Neural cell (in vitro differentiated cells): Measurements from ENCODE around the gene KRT86.

ENCODE experiments used
- CTCF ChIP-seq: fragments of 450-650 bp; IDR thresholded peaks from 2 replicates; pipeline ENCODE4 v1.5.1; 2014; ENCODE audit warnings: antibody characterized with exemption, mild to moderate bottlenecking, moderate library complexity; ENCODE audit not compliant: poor library complexity, severe bottlenecking
- EP300 ChIP-seq: fragments of 450-650 bp; conservative IDR thresholded peaks from 2 replicates; pipeline ENCODE4 v1.6.1; 2014; ENCODE audit warnings: antibody characterized with exemption, mild to moderate bottlenecking, moderate library complexity; ENCODE audit not compliant: poor library complexity, severe bottlenecking
- POLR2AphosphoS5 ChIP-seq: IDR thresholded peaks from 2 replicates; pipeline ENCODE4 v1.6.1; 2012
- TAF1 ChIP-seq: IDR thresholded peaks from 2 replicates; pipeline ENCODE4 v1.6.1; 2012; ENCODE audit warnings: low read depth

- TF ChIP-seq CTCF = no peak
- TF ChIP-seq POLR2AphosphoS5 = no peak
- TF ChIP-seq EP300 = no peak
- no peak for TF ChIP-seq TAF1
Measured at GRCh38 chr12:52298677-52299190, 24.3 kb downstream of the KRT86 start.
